Body of pancreas (tissue), 4 donors: Measurements from ENCODE around the gene ASGR1.

Experiments used
- CTCF ChIP-seq, 7 experiments: fragments of 450-650 bp in 4 of 7; fragments of 200-600 bp in 3 of 7; sonication (generic) in 3 of 7; IDR thresholded peaks; one replicate each; pipeline ENCODE4 v1.5.1; 2016 to 2019; ENCODE audit warnings: antibody characterized with exemption in 7 of 7
- POLR2A ChIP-seq, 3 donors: fragments of 450-650 bp; IDR thresholded peaks; one replicate each; pipeline ENCODE4 v1.6.1; 2016; ENCODE audit warnings: antibody characterized with exemption in 3 of 3, mild to moderate bottlenecking in 2 of 3

- no peak for TF ChIP-seq CTCF (IDR thresholded peaks at IDR 0.05)
- no peak for TF ChIP-seq POLR2A (IDR thresholded peaks at IDR 0.05)
Observed at GRCh38 chr17:7141824-7142223, 37.3 kb downstream of the ASGR1 start.
